ENCODE measurements around the gene CLCN5. TPM values are rescaled to one million over a fixed set of nuclear protein-coding genes. Genes with fewer than 3 reads are reported as not detected.
"Not testable (repeated sequence)": the region's sequence is repeated elsewhere in the genome, so short reads cannot be mapped to it uniquely, and the experiment has no call there.

CLCN5 gene
- total RNA-seq, 4 donors from 2014 or later: 3.7 to 8.2 (median 5.5) TPM

- Histone ChIP-seq H3K27me3 (no peaks in the 10 kb centered on the region), H3K36me3 (no peaks in the 10 kb centered on the region), H3K4me1 (no peaks in the 10 kb centered on the region), H3K4me3 (no peak overlapping the region), H3K9me3 (no peaks in the 10 kb centered on the region), H3K27ac (no peak overlapping the region)
- no peak for DNase-seq
- 71 to 90% methylated on average over 2 of the region's 2 CpGs for WGBS, 2 donors (ENCODE audit: low coverage in 1 of 2)
- intact Hi-C loops (cut with DNase I; ENCODE audit: low total_unique reads): no loop called here
- in situ Hi-C loops (cut with MboI; ENCODE audit: low pct_ligation_motif_present in 1 of 4, low pct_unique_long_range_greater_than_20kb in 1 of 4, low sequenced_read_pairs in 3 of 4): no loop called here
- TF ChIP-seq CTCF (IDR thresholded peaks at IDR 0.05): no peak
- TF ChIP-seq POLR2AphosphoS5 (IDR thresholded peaks at IDR 0.05): no peak
- no peak for TF ChIP-seq EP300 (IDR thresholded peaks at IDR 0.05; ENCODE audit: low read depth)
- no peak for TF ChIP-seq POLR2A (IDR thresholded peaks at IDR 0.05)
Measured at GRCh38 chrX:50003927-50004326, 81.5 kb downstream of the CLCN5 start.

GRCh38 chrX:50025591-50025990 lies 103.2 kb downstream of the CLCN5 start:
- H3K27me3 ChIP-seq; H3K9me3 ChIP-seq; H3K4me1 ChIP-seq; H3K36me3 ChIP-seq; H3K4me3 ChIP-seq; in situ Hi-C loops (cut with MboI; ENCODE audit: low pct_ligation_motif_present in 1 of 4, low pct_unique_long_range_greater_than_20kb in 1 of 4, low sequenced_read_pairs in 3 of 4); intact Hi-C loops (cut with DNase I; ENCODE audit: low total_unique reads); DNase-seq; H3K27ac ChIP-seq: not testable (repeated sequence)
- 39% methylated on average over 5 of the region's 5 CpGs; no CpG with 5 or more reads in 1 of the 2 donors for WGBS, 2 donors (ENCODE audit: low coverage in 1 of 2)

- H3K27me3 ChIP-seq: no peaks in the 10 kb centered on the region
- H3K36me3 ChIP-seq: no peaks in the 10 kb centered on the region
- no peak for DNase-seq
- no peaks in the 10 kb centered on the region for H3K4me1 ChIP-seq
- TF ChIP-seq EP300 (IDR thresholded peaks at IDR 0.05; ENCODE audit: low read depth): no peak
- no peak for TF ChIP-seq POLR2AphosphoS5 (IDR thresholded peaks at IDR 0.05)
- TF ChIP-seq CTCF (IDR thresholded peaks at IDR 0.05): no peak
- TF ChIP-seq POLR2A (IDR thresholded peaks at IDR 0.05): no peak
- in situ Hi-C loops (cut with MboI; ENCODE audit: low pct_ligation_motif_present in 1 of 4, low pct_unique_long_range_greater_than_20kb in 1 of 4, low sequenced_read_pairs in 3 of 4): no loop called here
- H3K9me3 ChIP-seq: no peaks in the 10 kb centered on the region
- H3K27ac ChIP-seq: no peak overlapping the region
- intact Hi-C loops (cut with DNase I; ENCODE audit: low total_unique reads): no loop called here
- no peak overlapping the region for H3K4me3 ChIP-seq
Measured at GRCh38 chrX:50035126-50035525, 112.7 kb downstream of the CLCN5 start.

- Histone ChIP-seq H3K4me3 (no peak overlapping the region), H3K27ac (no peak overlapping the region), H3K4me1 (no peaks in the 10 kb centered on the region), H3K9me3 (no peaks in the 10 kb centered on the region), H3K36me3 (no peaks in the 10 kb centered on the region), H3K27me3 (no peaks in the 10 kb centered on the region)
- in situ Hi-C loops (cut with MboI; ENCODE audit: low pct_ligation_motif_present in 1 of 4, low pct_unique_long_range_greater_than_20kb in 1 of 4, low sequenced_read_pairs in 3 of 4) (no loop called here), intact Hi-C loops (cut with DNase I; ENCODE audit: low total_unique reads) (no loop called here)
- no peak for DNase-seq
- WGBS, 2 donors (ENCODE audit: low coverage in 1 of 2): 47% methylated on average over 2 of the region's 2 CpGs; no CpG with 5 or more reads in 1 of the 2 donors
- no peak for TF ChIP-seq POLR2AphosphoS5 (IDR thresholded peaks at IDR 0.05)
- no peak for TF ChIP-seq CTCF (IDR thresholded peaks at IDR 0.05)
- TF ChIP-seq POLR2A (IDR thresholded peaks at IDR 0.05): no peak
- TF ChIP-seq EP300 (IDR thresholded peaks at IDR 0.05; ENCODE audit: low read depth): no peak
Measured at GRCh38 chrX:50036426-50036825, 114.0 kb downstream of the CLCN5 start.

- in situ Hi-C loops (cut with MboI; ENCODE audit: low pct_ligation_motif_present in 1 of 4, low pct_unique_long_range_greater_than_20kb in 1 of 4, low sequenced_read_pairs in 3 of 4) (no loop called here), intact Hi-C loops (cut with DNase I; ENCODE audit: low total_unique reads) (no loop called here)
- Histone ChIP-seq H3K9me3 (no peaks in the 10 kb centered on the region), H3K4me3 (no peak overlapping the region), H3K27me3 (no peaks in the 10 kb centered on the region), H3K4me1 (no peaks in the 10 kb centered on the region), H3K27ac (no peak overlapping the region), H3K36me3 (no peaks in the 10 kb centered on the region)
- 52 to 93% methylated on average over 2 to 3 of the region's 3 CpGs for WGBS, 2 donors (ENCODE audit: low coverage in 1 of 2)
- DNase-seq: no peak
- no peak for TF ChIP-seq CTCF (IDR thresholded peaks at IDR 0.05)
- no peak for TF ChIP-seq EP300 (IDR thresholded peaks at IDR 0.05; ENCODE audit: low read depth)
- no peak for TF ChIP-seq POLR2A (IDR thresholded peaks at IDR 0.05)
- TF ChIP-seq POLR2AphosphoS5 (IDR thresholded peaks at IDR 0.05): no peak
Measured at GRCh38 chrX:50045823-50046222, 123.4 kb downstream of the CLCN5 start.
